Umbilical cord (tissue), 2 donors: ENCODE measurements around the gene DHX29. TPM values are rescaled to one million over a fixed set of nuclear protein-coding genes. Genes with fewer than 3 reads are reported as not detected.

Experiments used
- DNase-seq: peaks from one replicate; pipeline ENCODE4 v3.0.0-alpha.2; 2015; ENCODE audit warnings: low spot score
- total RNA-seq: library from RNA; depleted of rRNA; stranded (reverse); fragments of >200 nt; gene quantifications from one replicate; pipeline ENCODE4 v1.2.3, GENCODE V29; 2014; ENCODE audit warnings: low replicate concordance; ENCODE audit not compliant: insufficient read depth

The DHX29 gene
- total RNA-seq, 1 donor from 2014 or later: 29.4 TPM

DNA sequence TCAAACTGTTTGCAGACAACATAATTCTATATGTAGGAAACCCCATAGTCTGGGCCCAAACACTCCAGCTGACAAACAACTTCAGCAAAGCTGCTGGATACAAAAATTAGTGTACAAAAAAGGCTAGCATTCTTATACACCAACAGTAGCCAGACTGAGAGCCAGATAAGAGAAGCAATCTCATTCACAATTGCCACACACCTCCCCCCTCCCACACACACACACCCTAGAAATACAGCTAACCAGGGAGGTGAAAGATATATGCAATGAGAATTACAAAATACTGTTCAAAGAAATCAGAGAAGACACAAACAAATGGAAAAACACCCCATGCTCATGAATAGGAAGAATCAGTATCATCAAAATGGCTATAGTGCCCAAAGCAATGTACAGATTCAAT, 9.3 kb upstream of the DHX29 start:
- DNase-seq: no peak

DNA sequence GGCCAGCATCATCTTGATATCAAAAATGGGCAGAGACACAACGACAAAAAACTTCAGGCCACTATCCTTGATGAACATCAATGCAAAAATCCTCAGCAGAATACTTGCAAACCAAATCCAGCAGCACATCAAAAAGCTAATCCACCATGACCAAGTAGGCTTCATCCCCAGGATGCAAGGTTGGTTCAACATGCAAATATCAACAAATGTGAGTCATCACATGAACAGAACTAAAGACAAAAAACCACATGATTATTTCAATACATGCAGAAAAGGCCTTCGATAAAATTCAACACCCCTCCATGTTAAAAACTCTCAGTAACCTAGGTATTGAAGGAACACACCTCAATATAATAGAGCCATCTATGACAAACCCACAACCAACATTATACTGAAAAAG, 8.8 kb upstream of the DHX29 start:
- no peak for DNase-seq

- DNase-seq: no peak
These were observed 6.5 kb upstream of the DHX29 start for GRCh38 chr5:55313870-55314617.

- DNase-seq: no peak
These were observed 851 bp upstream of the DHX29 start for GRCh38 chr5:55308254-55308836.

GRCh38 chr5:55306641-55307382, 682 bp downstream of the DHX29 start:
- DNase-seq: no peak

- DNase-seq: no peak
These were observed 2.1 kb downstream of the DHX29 start for GRCh38 chr5:55305345-55305744.

DNA sequence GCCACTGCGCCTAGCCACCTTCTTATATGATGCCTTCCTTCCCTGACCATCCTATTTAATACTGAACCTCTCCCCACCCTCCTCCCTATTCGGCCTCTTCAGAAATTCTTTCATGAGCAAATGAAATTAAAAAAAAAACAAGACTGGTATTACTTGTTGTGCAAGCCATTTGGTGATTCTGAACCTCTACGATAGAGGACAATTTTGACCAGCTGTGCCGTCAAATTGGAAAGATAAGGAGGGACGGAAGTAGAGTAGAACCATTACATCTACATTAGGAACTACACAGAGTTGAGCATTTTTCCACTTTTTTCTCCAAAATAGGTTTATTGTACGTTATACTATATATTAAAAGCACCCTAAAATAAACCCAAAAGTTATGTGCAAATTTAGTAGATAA, 2.9 kb downstream of the DHX29 start:
- DNase-seq: no peak

GRCh38 chr5:55303238-55303690, 4.2 kb downstream of the DHX29 start:
- no peak for DNase-seq

DNA sequence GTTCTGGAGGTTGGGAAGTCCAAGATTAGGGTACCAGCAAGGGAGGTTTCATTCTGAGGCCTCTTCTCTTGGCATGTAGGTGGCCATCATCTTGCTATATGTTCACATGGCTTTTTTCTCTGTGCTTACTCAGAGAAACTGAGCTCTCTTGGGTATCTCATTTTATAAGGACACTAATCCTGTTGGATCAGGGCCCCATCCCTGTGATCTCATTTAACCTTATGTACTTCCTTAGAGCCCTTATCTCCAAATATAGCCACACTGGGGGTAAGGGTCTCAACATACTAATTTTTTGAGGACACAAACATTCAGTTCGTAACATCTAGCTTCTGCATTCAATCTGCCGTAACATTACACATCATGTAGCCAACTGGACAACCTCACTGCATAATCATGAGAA, 6.6 kb downstream of the DHX29 start:
- no peak for DNase-seq

GRCh38 chr5:55294935-55295334, 12.6 kb downstream of the DHX29 start:
- DNase-seq: no peak

GRCh38 chr5:55290991-55291390, 16.5 kb downstream of the DHX29 start:
- DNase-seq: no peak

GRCh38 chr5:55289808-55290207, 17.7 kb downstream of the DHX29 start:
- no peak for DNase-seq

DNA sequence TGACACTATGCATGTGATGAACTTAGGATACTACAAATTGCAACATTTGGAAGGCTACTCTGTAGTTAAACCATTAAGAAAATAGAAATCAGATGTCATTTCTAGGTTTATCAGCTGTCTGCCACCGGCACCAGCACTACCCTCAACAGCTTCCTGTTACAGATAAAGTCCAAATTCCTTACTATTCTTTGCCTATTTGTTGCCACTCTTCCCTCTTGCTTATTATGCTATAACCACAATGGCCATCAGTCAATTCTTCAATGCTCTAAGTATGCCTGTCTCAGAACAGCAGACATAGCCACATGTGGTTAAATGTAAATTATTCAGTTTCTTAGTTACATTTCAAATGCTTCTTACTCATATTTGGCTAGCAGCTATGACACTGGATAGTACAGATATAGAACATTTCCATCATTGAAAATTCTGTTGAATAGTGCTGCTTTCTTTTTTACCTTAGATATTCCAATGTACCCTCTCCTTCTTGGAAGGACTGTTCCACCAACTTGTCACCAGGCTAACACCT, 21.0 kb downstream of the DHX29 start:
- DNase-seq: no peak

GRCh38 chr5:55278778-55279177, 28.7 kb downstream of the DHX29 start:
- DNase-seq: no peak

DNA sequence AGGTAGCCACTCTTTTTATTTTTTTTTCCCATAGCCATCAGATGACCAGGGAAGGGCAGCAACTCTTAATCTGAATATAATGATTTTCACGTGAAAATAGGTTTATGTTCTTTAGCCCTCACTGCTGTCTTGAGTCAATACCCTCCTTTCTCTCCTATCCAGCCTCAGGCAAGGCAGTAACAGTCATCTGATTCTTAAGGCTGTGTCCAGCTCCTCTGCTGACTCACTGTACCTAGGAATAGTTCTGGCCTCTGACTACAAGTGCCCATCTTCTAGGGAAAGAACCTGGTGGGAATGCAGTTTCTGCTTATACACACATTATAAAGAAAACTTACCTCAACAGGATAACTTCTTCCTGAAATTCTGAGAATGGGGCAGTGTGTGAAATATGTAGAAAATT, 30.7 kb downstream of the DHX29 start:
- no peak for DNase-seq

- DNase-seq: no peak
These were observed 49.2 kb downstream of the DHX29 start for GRCh38 chr5:55258339-55258738.

GRCh38 chr5:55254802-55255201, 52.7 kb downstream of the DHX29 start:
- DNase-seq: no peak

DNA sequence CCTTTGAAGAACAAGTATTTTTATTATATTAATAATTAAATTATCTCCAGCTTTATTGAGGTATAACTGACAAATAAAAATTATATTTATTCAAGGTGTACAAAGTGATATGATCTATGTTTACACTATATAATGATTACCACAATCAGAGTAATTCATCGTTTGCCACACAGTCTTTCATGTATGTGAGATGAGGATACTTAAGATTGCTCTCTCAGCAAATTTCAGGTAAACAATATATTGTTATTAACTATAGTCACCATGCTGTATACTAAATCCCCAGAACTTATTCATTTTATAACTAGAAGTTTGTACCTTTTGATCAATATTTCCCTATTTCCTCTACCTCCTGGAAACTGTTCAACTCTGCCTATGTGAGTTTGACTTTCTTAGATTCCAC, 57.4 kb downstream of the DHX29 start:
- no peak for DNase-seq

DNA sequence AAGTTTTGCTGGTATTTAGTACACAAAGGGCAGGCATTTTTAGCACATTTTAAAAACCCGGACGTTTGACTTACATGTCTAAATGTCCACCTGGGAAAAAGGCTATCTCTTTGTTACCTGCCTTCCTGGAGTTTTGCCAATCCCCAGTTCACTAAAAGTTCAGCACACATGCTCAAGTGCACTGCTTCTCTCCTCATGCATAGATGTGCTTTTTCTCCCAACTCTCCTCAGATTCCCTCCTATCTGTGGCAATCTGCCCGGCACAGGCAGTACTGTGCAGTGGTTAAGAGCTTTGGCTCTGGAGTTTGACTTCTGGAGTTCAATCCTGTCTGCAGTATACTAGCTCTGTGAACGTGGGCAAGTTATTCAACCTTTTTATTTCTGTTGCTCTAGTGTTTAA, 65.7 kb downstream of the DHX29 start:
- no peak for DNase-seq

DNA sequence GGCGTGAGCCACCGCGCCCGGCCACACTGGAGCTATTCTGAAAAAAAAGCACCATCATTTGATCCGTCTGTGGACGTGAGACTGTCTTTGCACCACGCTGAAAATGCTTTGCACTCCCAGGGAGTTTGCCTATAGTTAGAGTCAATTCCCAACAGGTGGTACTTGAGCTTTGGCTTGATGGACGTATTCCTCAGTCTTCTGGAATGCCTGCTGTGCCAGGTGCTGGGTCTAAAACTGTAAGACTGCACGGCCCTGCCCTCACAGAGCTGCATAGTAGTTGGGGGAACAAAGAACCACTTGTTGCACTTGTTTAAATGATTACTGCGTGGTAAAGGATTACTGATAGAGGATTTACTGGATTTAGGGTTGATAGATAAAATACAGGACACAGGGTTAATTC, 70.7 kb downstream of the DHX29 start:
- no peak for DNase-seq

DNA sequence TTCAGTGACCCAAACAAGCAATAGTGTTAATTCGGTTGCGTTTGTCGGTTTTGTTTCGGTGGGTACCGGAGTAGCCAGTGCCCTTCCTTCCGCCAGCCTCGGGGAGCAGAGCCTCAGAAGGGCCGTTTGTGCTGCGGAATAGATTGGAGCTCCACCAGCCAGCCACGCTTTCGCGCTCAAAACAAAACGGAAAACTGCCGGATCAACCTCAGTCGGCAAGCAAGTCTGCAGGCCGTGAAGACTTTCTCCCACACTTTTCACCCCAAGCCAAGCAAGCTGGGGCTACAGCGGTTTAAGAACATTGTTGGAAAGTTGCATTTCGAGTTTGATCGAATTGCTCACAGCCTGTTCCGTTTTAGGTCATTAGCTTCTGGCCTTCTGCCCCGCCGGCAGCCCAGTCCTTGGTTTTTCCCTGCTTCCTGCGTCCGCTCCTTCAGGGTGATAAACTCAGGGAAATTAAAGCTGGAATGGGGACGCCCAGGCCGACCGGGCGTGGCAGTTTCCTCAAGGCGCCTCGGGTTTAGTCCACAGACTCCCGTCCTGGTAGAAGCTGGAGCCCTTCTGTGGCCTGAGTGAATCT, 73.3 kb downstream of the DHX29 start:
- peak; percentile 22 for DNase-seq
